ENCODE results near the gene SHOC2.
A peak's percentile ranks its signal among the peaks of the same experiment; 100 is the strongest.

The SHOC2 gene

DNA sequence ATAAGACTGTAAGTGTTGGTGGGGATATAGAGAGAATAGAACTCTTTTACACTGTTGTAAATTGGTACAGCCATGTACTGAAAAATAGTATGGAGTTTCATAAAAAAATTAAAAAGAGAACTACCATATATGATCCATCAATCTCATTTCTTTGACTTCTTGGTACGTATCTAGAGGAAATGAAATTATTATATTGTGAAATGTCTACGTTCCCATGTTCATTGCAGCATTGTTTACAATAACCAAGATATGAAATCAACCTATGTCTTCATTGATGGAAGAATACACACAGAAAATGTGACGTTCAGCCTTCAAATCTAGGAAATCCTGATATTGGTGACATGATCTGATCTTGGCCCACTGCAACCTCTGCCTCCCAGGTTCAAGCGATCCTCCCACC, 32.0 kb downstream of the SHOC2 start:
- Histone ChIP-seq H3K23ac (ENCODE audit: low read length) (no peak overlapping the region), H3K4me2 (ENCODE audit: low read length) (no peak overlapping the region), H3K79me1 (ENCODE audit: low read length) (no peaks in the 10 kb centered on the region), H3K27me3 (ENCODE audit: insufficient read depth, low read length) (no peaks in the 10 kb centered on the region), H3K4me3 (ENCODE audit: low read depth, low read length) (no peak overlapping the region), H3K27ac (ENCODE audit: low read depth, low read length) (no peak overlapping the region), H2AK5ac (ENCODE audit: low read length) (no peak overlapping the region), H4K8ac (ENCODE audit: low read depth, low read length) (no peak overlapping the region), H3K4ac (ENCODE audit: low read depth, low read length) (no peak overlapping the region), H3K36me3 (ENCODE audit: control insufficient read depth in 1 of 2, insufficient read depth in 2 of 2, low read length in 2 of 2) (peaks cover 4% of the 10 kb centered on the region in 2 experiments), H4K91ac (ENCODE audit: low read depth, low read length) (no peak overlapping the region), H4K12ac (ENCODE audit: low read depth, low read length) (no peak overlapping the region), H3K9ac (ENCODE audit: low read length) (no peak overlapping the region), H3K79me2 (ENCODE audit: control insufficient read depth, insufficient read depth, low read length, poor library complexity) (peaks cover 2% of the 10 kb centered on the region), H3K18ac (ENCODE audit: low read length) (no peak overlapping the region), H3K14ac (ENCODE audit: low read length) (no peak overlapping the region), H3K4me1 (ENCODE audit: control insufficient read depth in 1 of 2, insufficient read depth in 2 of 2, low read length in 2 of 2) (peaks cover 3% of the 10 kb centered on the region in 2 experiments), H2BK120ac (ENCODE audit: insufficient read depth, low read length, poor library complexity) (no peak overlapping the region), H2BK5ac (ENCODE audit: low read depth, low read length, poor library complexity) (no peak overlapping the region), H2BK12ac (ENCODE audit: low read length) (no peak overlapping the region), H2AFZ (ENCODE audit: insufficient read depth, low read length, poor library complexity) (no peak overlapping the region), H3K9me3 (ENCODE audit: insufficient read depth, low read depth, low read length) (no peaks in the 10 kb centered on the region)
- no peak for DNase-seq
- no CpG with 5 or more reads among the region's 4 CpGs for WGBS (ENCODE audit: extremely low coverage, insufficient coverage, insufficient read length)

DNA sequence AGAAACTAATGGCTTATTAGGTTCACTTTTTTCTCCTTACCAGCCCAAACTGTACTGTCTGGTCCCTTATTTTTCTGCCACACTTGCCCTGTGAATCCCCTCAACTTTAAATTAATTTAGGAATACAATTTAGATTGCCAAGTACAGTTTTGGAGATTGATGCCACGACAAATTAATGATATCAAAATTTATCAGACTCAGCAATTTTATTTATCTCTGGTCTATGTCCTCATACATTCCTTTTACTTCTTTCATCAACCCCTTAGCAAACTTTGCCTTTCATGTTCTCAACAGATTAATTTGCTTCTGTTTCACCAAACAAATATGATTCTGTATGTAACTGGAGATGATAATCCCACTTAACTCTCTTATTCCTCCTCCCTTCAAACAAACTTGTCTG, 38.2 kb downstream of the SHOC2 start:
- no CpG with 5 or more reads among the region's 1 CpG for WGBS (ENCODE audit: extremely low coverage, insufficient coverage, insufficient read length)
- no peaks in the 10 kb centered on the region for H3K79me1 ChIP-seq (ENCODE audit: low read length)
- no peak overlapping the region for H3K14ac ChIP-seq (ENCODE audit: low read length)
- H4K91ac ChIP-seq (ENCODE audit: low read depth, low read length): no peak overlapping the region
- H2BK12ac ChIP-seq (ENCODE audit: low read length): no peak overlapping the region
- no peak overlapping the region for H3K4me3 ChIP-seq (ENCODE audit: low read depth, low read length)
- H4K12ac ChIP-seq (ENCODE audit: low read depth, low read length): no peak overlapping the region
- no peak overlapping the region for H2AK5ac ChIP-seq (ENCODE audit: low read length)
- H4K8ac ChIP-seq (ENCODE audit: low read depth, low read length): no peak overlapping the region
- no peak overlapping the region for H3K18ac ChIP-seq (ENCODE audit: low read length)
- H3K4ac ChIP-seq (ENCODE audit: low read depth, low read length): no peak overlapping the region
- no peaks in the 10 kb centered on the region for H3K79me2 ChIP-seq (ENCODE audit: control insufficient read depth, insufficient read depth, low read length, poor library complexity)
- no peak overlapping the region for H2AFZ ChIP-seq (ENCODE audit: insufficient read depth, low read length, poor library complexity)
- no peak overlapping the region for H3K9ac ChIP-seq (ENCODE audit: low read length)
- H3K36me3 ChIP-seq (ENCODE audit: control insufficient read depth in 1 of 2, insufficient read depth in 2 of 2, low read length in 2 of 2): peaks cover 0 to under 1% of the 10 kb centered on the region in 2 experiments
- no peaks in the 10 kb centered on the region for H3K9me3 ChIP-seq (ENCODE audit: insufficient read depth, low read depth, low read length)
- no peak overlapping the region for H2BK5ac ChIP-seq (ENCODE audit: low read depth, low read length, poor library complexity)
- H3K27ac ChIP-seq (ENCODE audit: low read depth, low read length): no peak overlapping the region
- H3K4me1 ChIP-seq (ENCODE audit: control insufficient read depth in 1 of 2, insufficient read depth in 2 of 2, low read length in 2 of 2): no peaks in the 10 kb centered on the region
- H2BK120ac ChIP-seq (ENCODE audit: insufficient read depth, low read length, poor library complexity): no peak overlapping the region
- no peak for DNase-seq
- H3K23ac ChIP-seq (ENCODE audit: low read length): no peak overlapping the region
- H3K4me2 ChIP-seq (ENCODE audit: low read length): no peak overlapping the region
- H3K27me3 ChIP-seq (ENCODE audit: insufficient read depth, low read length): no peaks in the 10 kb centered on the region

DNA sequence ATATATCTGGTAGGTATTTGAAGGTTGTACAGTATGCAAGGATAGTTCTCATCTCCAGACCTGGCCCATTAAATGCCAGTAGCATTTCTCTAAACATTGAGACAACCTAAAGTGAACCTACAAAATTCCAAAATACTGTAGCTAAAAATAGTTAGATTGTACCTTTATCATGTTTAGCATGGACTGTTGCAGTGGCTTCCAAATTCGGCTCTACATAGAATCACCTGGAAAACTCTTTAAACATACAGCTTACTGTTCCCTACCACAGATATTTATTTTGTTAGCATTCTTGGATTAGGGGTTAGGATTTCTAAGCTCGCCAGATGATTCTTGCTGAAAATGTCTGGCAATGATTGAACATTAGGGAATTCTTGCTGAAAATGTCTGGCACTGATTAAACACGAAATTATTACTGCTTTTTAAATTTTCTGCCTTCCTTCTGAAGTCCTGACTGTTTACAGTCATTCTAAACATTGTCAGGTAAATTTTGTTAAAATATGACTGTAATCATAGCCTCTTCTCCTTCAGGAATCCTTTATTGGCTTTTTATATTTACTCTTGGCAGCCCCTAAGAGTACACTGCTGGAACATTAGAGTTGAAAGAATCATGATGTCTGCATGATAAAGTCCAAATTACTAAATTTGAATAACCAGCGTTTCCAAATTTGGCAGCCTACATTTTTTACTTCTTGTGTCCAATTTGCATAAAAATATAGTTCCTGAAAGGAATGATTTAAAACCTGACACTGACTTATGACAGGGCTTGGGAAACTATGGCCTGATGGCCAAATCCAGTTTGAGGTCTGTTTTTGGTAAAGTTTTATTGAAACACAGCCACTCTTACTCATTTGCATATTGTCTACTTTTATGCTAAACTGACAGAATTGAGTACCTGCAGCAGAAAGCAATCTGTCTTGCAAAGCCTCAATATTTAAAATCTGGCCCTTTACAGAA, 40.3 kb downstream of the SHOC2 start:
- Histone ChIP-seq H3K9me3 (ENCODE audit: insufficient read depth, low read depth, low read length) (no peaks in the 10 kb centered on the region), H3K4me1 (ENCODE audit: control insufficient read depth in 1 of 2, insufficient read depth in 2 of 2, low read length in 2 of 2) (no peaks in the 10 kb centered on the region), H3K23ac (ENCODE audit: low read length) (no peak overlapping the region), H4K91ac (ENCODE audit: low read depth, low read length) (no peak overlapping the region), H3K79me2 (ENCODE audit: control insufficient read depth, insufficient read depth, low read length, poor library complexity) (no peaks in the 10 kb centered on the region), H3K18ac (ENCODE audit: low read length) (no peak overlapping the region), H3K9ac (ENCODE audit: low read length) (no peak overlapping the region), H3K14ac (ENCODE audit: low read length) (no peak overlapping the region), H2BK120ac (ENCODE audit: insufficient read depth, low read length, poor library complexity) (no peak overlapping the region), H3K4me3 (ENCODE audit: low read depth, low read length) (no peak overlapping the region), H3K79me1 (ENCODE audit: low read length) (no peaks in the 10 kb centered on the region), H3K27ac (ENCODE audit: low read depth, low read length) (no peak overlapping the region), H4K8ac (ENCODE audit: low read depth, low read length) (no peak overlapping the region), H2AFZ (ENCODE audit: insufficient read depth, low read length, poor library complexity) (no peak overlapping the region), H3K36me3 (ENCODE audit: control insufficient read depth in 1 of 2, insufficient read depth in 2 of 2, low read length in 2 of 2) (no peaks in the 10 kb centered on the region), H3K27me3 (ENCODE audit: insufficient read depth, low read length) (no peaks in the 10 kb centered on the region), H2BK5ac (ENCODE audit: low read depth, low read length, poor library complexity) (no peak overlapping the region), H2AK5ac (ENCODE audit: low read length) (no peak overlapping the region), H3K4me2 (ENCODE audit: low read length) (no peak overlapping the region), H4K12ac (ENCODE audit: low read depth, low read length) (no peak overlapping the region), H3K4ac (ENCODE audit: low read depth, low read length) (no peak overlapping the region), H2BK12ac (ENCODE audit: low read length) (no peak overlapping the region)
- DNase-seq: peak in 1 of 2 donors; percentile 32
- no CpG with 5 or more reads among the region's 4 CpGs for WGBS (ENCODE audit: extremely low coverage, insufficient coverage, insufficient read length)

GRCh38 chr10:110960333-110960712, 40.9 kb downstream of the SHOC2 start:
- Histone ChIP-seq H2AFZ (ENCODE audit: insufficient read depth, low read length, poor library complexity) (no peak overlapping the region), H4K91ac (ENCODE audit: low read depth, low read length) (no peak overlapping the region), H3K79me1 (ENCODE audit: low read length) (no peaks in the 10 kb centered on the region), H3K9me3 (ENCODE audit: insufficient read depth, low read depth, low read length) (no peaks in the 10 kb centered on the region), H3K18ac (ENCODE audit: low read length) (no peak overlapping the region), H3K4me3 (ENCODE audit: low read depth, low read length) (no peak overlapping the region), H3K27me3 (ENCODE audit: insufficient read depth, low read length) (no peaks in the 10 kb centered on the region), H4K12ac (ENCODE audit: low read depth, low read length) (no peak overlapping the region), H2AK5ac (ENCODE audit: low read length) (no peak overlapping the region), H4K8ac (ENCODE audit: low read depth, low read length) (no peak overlapping the region), H3K27ac (ENCODE audit: low read depth, low read length) (no peak overlapping the region), H3K14ac (ENCODE audit: low read length) (no peak overlapping the region), H2BK5ac (ENCODE audit: low read depth, low read length, poor library complexity) (no peak overlapping the region), H3K9ac (ENCODE audit: low read length) (no peak overlapping the region), H3K79me2 (ENCODE audit: control insufficient read depth, insufficient read depth, low read length, poor library complexity) (no peaks in the 10 kb centered on the region), H3K36me3 (ENCODE audit: control insufficient read depth in 1 of 2, insufficient read depth in 2 of 2, low read length in 2 of 2) (no peaks in the 10 kb centered on the region), H3K4me1 (ENCODE audit: control insufficient read depth in 1 of 2, insufficient read depth in 2 of 2, low read length in 2 of 2) (no peaks in the 10 kb centered on the region), H2BK12ac (ENCODE audit: low read length) (no peak overlapping the region), H2BK120ac (ENCODE audit: insufficient read depth, low read length, poor library complexity) (no peak overlapping the region), H3K23ac (ENCODE audit: low read length) (no peak overlapping the region), H3K4me2 (ENCODE audit: low read length) (no peak overlapping the region), H3K4ac (ENCODE audit: low read depth, low read length) (no peak overlapping the region)
- WGBS (ENCODE audit: extremely low coverage, insufficient coverage, insufficient read length): no CpG with 5 or more reads among the region's 1 CpG
- no peak for DNase-seq
